Measurements from ENCODE around the gene ATP5PD. TPM values are rescaled to one million over a fixed set of nuclear protein-coding genes. Genes with fewer than 3 reads are reported as not detected.

The ATP5PD gene
- total and polyA plus RNA-seq, 2 of the 13 experiments (the other 11 are each of a cell fraction or from before 2014, with no cell fraction given), result 158 to 428 TPM

DNA sequence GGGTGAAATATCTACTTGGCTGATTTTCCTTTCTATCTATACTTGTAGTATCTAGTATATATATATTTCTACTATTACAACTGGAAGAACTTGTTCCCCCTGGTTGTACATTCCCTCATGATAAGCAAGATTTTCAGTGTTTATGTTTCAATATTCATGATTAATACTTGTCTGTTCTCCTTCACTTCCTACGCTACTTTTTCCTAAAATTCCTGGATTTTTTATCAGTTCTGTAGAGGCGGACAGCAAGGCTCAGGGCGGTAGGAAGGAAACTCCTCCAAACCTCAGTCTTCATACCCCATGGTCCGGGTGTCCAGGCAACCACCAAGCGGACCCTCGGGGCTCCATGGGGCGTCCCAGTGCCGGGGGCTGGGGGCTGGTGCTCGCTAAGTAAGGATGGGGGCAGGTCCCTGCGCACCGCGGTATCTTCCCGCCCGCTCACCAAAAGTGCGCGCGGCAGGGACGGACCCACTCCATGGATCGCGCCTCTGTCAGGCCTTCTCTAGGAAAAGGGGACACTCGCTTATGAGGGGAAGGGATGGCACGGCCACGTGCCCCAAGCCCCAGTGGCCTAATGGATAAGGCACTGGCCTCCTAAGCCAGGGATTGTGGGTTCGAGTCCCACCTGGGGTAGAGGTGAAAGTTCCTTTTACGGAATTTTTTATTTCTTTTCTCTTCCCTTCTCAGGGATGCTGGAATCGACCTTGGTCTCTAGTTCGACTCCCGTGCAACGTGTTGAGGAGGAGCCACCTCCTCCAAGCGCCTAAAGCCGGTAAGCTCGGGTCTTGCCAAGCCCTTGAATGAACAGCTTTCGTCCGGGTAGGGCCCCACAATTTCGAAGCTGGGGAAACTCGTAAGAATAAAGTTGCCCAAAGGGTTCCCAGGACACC is 13.2 kb downstream of the ATP5PD start (continued):
- no peak for TF ChIP-seq MATR3 (CRISPR knock-in tag; IDR thresholded peaks at IDR 0.05)
- peak; percentile 64; the same call in 1 of the 2 replicates for TF ChIP-seq FLYWCH1 (CRISPR knock-in tag; IDR thresholded peaks at IDR 0.05)
- TF ChIP-seq FOXC1 (CRISPR knock-in tag; IDR thresholded peaks at IDR 0.05; ENCODE audit: borderline replicate concordance), result no peak; the same call in none of the 2 replicates
- 0 out of 2 replicates have a peak, but pooled peaks have one; percentile 17 for TF ChIP-seq MAFF (IDR thresholded peaks at IDR 0.05; ENCODE audit: low read depth, low read length)
- TF ChIP-seq, protein P1, sequence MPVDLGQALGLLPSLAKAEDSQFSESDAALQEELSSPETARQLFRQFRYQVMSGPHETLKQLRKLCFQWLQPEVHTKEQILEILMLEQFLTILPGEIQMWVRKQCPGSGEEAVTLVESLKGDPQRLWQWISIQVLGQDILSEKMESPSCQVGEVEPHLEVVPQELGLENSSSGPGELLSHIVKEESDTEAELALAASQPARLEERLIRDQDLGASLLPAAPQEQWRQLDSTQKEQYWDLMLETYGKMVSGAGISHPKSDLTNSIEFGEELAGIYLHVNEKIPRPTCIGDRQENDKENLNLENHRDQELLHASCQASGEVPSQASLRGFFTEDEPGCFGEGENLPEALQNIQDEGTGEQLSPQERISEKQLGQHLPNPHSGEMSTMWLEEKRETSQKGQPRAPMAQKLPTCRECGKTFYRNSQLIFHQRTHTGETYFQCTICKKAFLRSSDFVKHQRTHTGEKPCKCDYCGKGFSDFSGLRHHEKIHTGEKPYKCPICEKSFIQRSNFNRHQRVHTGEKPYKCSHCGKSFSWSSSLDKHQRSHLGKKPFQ (CRISPR knock-in tag; IDR thresholded peaks at IDR 0.05; ENCODE audit: insufficient replicate concordance), result peak; percentile 81
- peak; percentile 45 for TF ChIP-seq SRSF1 (optimal IDR thresholded peaks at IDR 0.05; ENCODE audit: low read depth, low read length)
- TF ChIP-seq IRF2 (CRISPR knock-in tag; IDR thresholded peaks at IDR 0.05), result peak; percentile 92
- no peak for TF ChIP-seq TEAD2 (CRISPR knock-in tag; IDR thresholded peaks at IDR 0.05)
- TF ChIP-seq, protein P2, sequence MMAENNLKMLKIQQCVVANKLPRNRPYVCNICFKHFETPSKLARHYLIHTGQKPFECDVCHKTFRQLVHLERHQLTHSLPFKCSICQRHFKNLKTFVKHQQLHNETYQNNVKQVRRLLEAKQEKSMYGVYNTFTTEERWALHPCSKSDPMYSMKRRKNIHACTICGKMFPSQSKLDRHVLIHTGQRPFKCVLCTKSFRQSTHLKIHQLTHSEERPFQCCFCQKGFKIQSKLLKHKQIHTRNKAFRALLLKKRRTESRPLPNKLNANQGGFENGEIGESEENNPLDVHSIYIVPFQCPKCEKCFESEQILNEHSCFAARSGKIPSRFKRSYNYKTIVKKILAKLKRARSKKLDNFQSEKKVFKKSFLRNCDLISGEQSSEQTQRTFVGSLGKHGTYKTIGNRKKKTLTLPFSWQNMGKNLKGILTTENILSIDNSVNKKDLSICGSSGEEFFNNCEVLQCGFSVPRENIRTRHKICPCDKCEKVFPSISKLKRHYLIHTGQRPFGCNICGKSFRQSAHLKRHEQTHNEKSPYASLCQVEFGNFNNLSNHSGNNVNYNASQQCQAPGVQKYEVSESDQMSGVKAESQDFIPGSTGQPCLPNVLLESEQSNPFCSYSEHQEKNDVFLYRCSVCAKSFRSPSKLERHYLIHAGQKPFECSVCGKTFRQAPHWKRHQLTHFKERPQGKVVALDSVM (CRISPR knock-in tag; IDR thresholded peaks at IDR 0.05), result peak; percentile 50
- TF ChIP-seq, protein P3, sequence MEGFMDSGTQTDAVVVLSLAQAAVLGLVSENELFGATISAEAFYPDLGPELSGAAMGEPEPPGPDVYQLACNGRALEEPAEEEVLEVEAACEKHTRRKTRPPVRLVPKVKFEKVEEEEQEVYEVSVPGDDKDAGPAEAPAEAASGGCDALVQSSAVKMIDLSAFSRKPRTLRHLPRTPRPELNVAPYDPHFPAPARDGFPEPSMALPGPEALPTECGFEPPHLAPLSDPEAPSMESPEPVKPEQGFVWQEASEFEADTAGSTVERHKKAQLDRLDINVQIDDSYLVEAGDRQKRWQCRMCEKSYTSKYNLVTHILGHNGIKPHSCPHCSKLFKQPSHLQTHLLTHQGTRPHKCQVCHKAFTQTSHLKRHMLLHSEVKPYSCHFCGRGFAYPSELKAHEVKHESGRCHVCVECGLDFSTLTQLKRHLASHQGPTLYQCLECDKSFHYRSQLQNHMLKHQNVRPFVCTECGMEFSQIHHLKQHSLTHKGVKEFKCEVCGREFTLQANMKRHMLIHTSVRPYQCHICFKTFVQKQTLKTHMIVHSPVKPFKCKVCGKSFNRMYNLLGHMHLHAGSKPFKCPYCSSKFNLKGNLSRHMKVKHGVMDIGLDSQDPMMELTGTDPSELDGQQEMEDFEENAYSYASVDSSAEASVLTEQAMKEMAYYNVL (CRISPR knock-in tag; IDR thresholded peaks at IDR 0.05; ENCODE audit: borderline replicate concordance), result peak; percentile 69
- peak; percentile 40; the same call in 1 of the 2 replicates for TF ChIP-seq HMG20A (CRISPR knock-in tag; IDR thresholded peaks at IDR 0.05; ENCODE audit: borderline replicate concordance)
- no peak; the same call in 1 of the 2 replicates for TF ChIP-seq ZFP41 (CRISPR knock-in tag; IDR thresholded peaks at IDR 0.05; ENCODE audit: borderline replicate concordance)
- peak; percentile 64; the same call in 1 of the 2 replicates for TF ChIP-seq ELF1 (CRISPR knock-in tag; IDR thresholded peaks at IDR 0.05)
- no peak for TF ChIP-seq ZKSCAN5 (CRISPR knock-in tag; IDR thresholded peaks at IDR 0.05)
- TF ChIP-seq MIER3 (CRISPR knock-in tag; IDR thresholded peaks at IDR 0.05; ENCODE audit: borderline replicate concordance), result peak; percentile 87
- TF ChIP-seq ZSCAN25 (CRISPR knock-in tag; IDR thresholded peaks at IDR 0.05), result peak; percentile 35; the same call in 1 of the 2 replicates
- TF ChIP-seq KDM5B (CRISPR knock-in tag; IDR thresholded peaks at IDR 0.05; ENCODE audit: borderline replicate concordance), result peak; percentile 56; the same call in 1 of the 2 replicates
- peak; percentile 66; the same call in 1 of the 2 replicates for TF ChIP-seq RBAK (CRISPR knock-in tag; IDR thresholded peaks at IDR 0.05)
- TF ChIP-seq ZNF235 (CRISPR knock-in tag; IDR thresholded peaks at IDR 0.05; ENCODE audit: borderline replicate concordance), result no peak
- TF ChIP-seq ATAD3A (CRISPR knock-in tag; IDR thresholded peaks at IDR 0.05), result no peak
- TF ChIP-seq NONO (IDR thresholded peaks at IDR 0.05), result no peak
- peak; percentile 79 for TF ChIP-seq NONO (CRISPR knock-in tag; conservative IDR thresholded peaks at IDR 0.05)
- peak; percentile 93 for TF ChIP-seq ZNF343 (CRISPR knock-in tag; IDR thresholded peaks at IDR 0.05)
